Calu3 (cell line): ENCODE results near the gene TPCN2. TPM values are rescaled to one million over a fixed set of nuclear protein-coding genes. Genes with fewer than 3 reads are reported as not detected.

ENCODE experiments used
- BruUV-seq: library from RNA; stranded (reverse); fragments of 400-500 nt; replicated peaks from 2 replicates; lab custom pipeline; 2021; lab: Mats Ljungman, UMichigan
- CTCF ChIA-PET: fragments of 300-600 bp; sonication (Branson Sonifier 250); formaldehyde crosslinking; loops from one replicate; lab custom pipeline; 2022; ENCODE audit warnings: antibody characterized with exemption; lab: Charles Lee
- DNase-seq: peaks from one replicate; pipeline ENCODE4 v3.0.0; 2022
- H3K27ac Mint-ChIP-seq: one replicate; pipeline ENCODE4 v1.8.0; 2022; ENCODE audit warnings: mixed read lengths; ENCODE audit not compliant: unreplicated experiment
- H3K27me3 Mint-ChIP-seq: one replicate; pipeline ENCODE4 v1.8.0; 2022; ENCODE audit warnings: mixed read lengths; ENCODE audit not compliant: unreplicated experiment
- H3K36me3 Mint-ChIP-seq: one replicate; pipeline ENCODE4 v1.8.0; 2022; ENCODE audit warnings: mild to moderate bottlenecking, moderate library complexity, mixed read lengths; ENCODE audit not compliant: insufficient read depth, unreplicated experiment
- H3K4me1 Mint-ChIP-seq: one replicate; pipeline ENCODE4 v1.8.0; 2022; ENCODE audit warnings: mild to moderate bottlenecking, low read depth, mixed read lengths; ENCODE audit not compliant: unreplicated experiment
- H3K4me3 Mint-ChIP-seq: one replicate; pipeline ENCODE4 v1.8.0; 2022; ENCODE audit warnings: mild to moderate bottlenecking, low read depth, moderate library complexity, mixed read lengths; ENCODE audit not compliant: unreplicated experiment
- H3K9me3 Mint-ChIP-seq: one replicate; pipeline ENCODE4 v1.8.0; 2022; ENCODE audit warnings: low read depth, mixed read lengths; ENCODE audit not compliant: unreplicated experiment
- intact Hi-C: fragments of 100-400 bp; cut with micrococcal nuclease; formaldehyde crosslinking; loops from one replicate; pipeline ENCODE4 v1.10.0; 2022; ENCODE audit not compliant: unreplicated experiment
- total RNA-seq: library from RNA; stranded (reverse); gene quantifications from 2 replicates; pipeline ENCODE4 v1.2.3, GENCODE V29; 2022
- TF ChIP-seq, protein P1 (sequence below): fragments of 200-600 bp; IDR thresholded peaks from one replicate; pipeline ENCODE4 v1.8.0; 2022; ENCODE audit warnings: antibody characterized with exemption; ENCODE audit not compliant: unreplicated experiment

TPCN2 gene
- total RNA-seq, 1 experiment from 2014 or later = 21.9 TPM

- Mint-ChIP-seq H3K27ac (no peak overlapping the region), H3K9me3 (no peaks in the 10 kb centered on the region), H3K4me1 (no peaks in the 10 kb centered on the region), H3K4me3 (no peak overlapping the region), H3K27me3 (no peaks in the 10 kb centered on the region), H3K36me3 (peaks cover under 1% of the 10 kb centered on the region)
- DNase-seq = no peak
- intact Hi-C loops = no loop called here
- no TSS peak for BruUV-seq
- TF ChIP-seq, protein P1, sequence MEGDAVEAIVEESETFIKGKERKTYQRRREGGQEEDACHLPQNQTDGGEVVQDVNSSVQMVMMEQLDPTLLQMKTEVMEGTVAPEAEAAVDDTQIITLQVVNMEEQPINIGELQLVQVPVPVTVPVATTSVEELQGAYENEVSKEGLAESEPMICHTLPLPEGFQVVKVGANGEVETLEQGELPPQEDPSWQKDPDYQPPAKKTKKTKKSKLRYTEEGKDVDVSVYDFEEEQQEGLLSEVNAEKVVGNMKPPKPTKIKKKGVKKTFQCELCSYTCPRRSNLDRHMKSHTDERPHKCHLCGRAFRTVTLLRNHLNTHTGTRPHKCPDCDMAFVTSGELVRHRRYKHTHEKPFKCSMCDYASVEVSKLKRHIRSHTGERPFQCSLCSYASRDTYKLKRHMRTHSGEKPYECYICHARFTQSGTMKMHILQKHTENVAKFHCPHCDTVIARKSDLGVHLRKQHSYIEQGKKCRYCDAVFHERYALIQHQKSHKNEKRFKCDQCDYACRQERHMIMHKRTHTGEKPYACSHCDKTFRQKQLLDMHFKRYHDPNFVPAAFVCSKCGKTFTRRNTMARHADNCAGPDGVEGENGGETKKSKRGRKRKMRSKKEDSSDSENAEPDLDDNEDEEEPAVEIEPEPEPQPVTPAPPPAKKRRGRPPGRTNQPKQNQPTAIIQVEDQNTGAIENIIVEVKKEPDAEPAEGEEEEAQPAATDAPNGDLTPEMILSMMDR = no peak
- CTCF ChIA-PET = no interaction called here
Observed at GRCh38 chr11:69059429-69059828, 10.7 kb downstream of the TPCN2 start.

- intact Hi-C loops = no loop called here
- TF ChIP-seq, protein P1 = no peak
- Mint-ChIP-seq H3K27ac (no peak overlapping the region), H3K36me3 (no peaks in the 10 kb centered on the region), H3K4me3 (no peak overlapping the region), H3K27me3 (no peaks in the 10 kb centered on the region), H3K9me3 (no peaks in the 10 kb centered on the region), H3K4me1 (no peaks in the 10 kb centered on the region)
- CTCF ChIA-PET = no interaction called here
- no TSS peak for BruUV-seq
- no peak for DNase-seq
Observed at GRCh38 chr11:69059985-69060384, 11.3 kb downstream of the TPCN2 start.

GRCh38 chr11:69060806-69061712, 12.3 kb downstream of the TPCN2 start:
- TF ChIP-seq, protein P1 = no peak
- intact Hi-C loops = no loop called here
- Mint-ChIP-seq H3K36me3 (no peaks in the 10 kb centered on the region), H3K9me3 (no peaks in the 10 kb centered on the region), H3K4me1 (no peaks in the 10 kb centered on the region), H3K4me3 (no peak overlapping the region), H3K27me3 (no peaks in the 10 kb centered on the region), H3K27ac (no peak overlapping the region)
- DNase-seq = no peak
- CTCF ChIA-PET = no interaction called here
- BruUV-seq = no TSS peak

GRCh38 chr11:69061713-69062053, 13.0 kb downstream of the TPCN2 start:
- TF ChIP-seq, protein P1 = no peak

More at GRCh38 chr11:69061713-69062053, 13.0 kb downstream of the TPCN2 start:
- Mint-ChIP-seq H3K4me1 (no peaks in the 10 kb centered on the region), H3K27me3 (no peaks in the 10 kb centered on the region), H3K36me3 (no peaks in the 10 kb centered on the region), H3K9me3 (no peaks in the 10 kb centered on the region), H3K4me3 (no peak overlapping the region), H3K27ac (no peak overlapping the region)
- no peak for DNase-seq
- intact Hi-C loops = no loop called here
- CTCF ChIA-PET = no interaction called here
- no TSS peak for BruUV-seq
